Kidney (tissue), 14 donors: ENCODE data around the gene OTOP3. TPM values are rescaled to one million over a fixed set of nuclear protein-coding genes. Genes with fewer than 3 reads are reported as not detected.

ENCODE experiments used
- DNase-seq, 5 donors: peaks; one replicate each; pipeline ENCODE4 v3.0.0-alpha.2; 2013 to 2020
- FAIRE-seq: peaks from 2 replicates; lab custom pipeline; 2012; peaks lifted over from hg19 to GRCh38; lab: Jason Lieb, UNC
- H3K27ac ChIP-seq, 2 donors: one replicate each; pipeline ENCODE4 v1.7.0; 2013; ENCODE audit warnings: low read depth in 2 of 2, low read length in 2 of 2, inconsistent platforms in 1 of 2
- H3K27me3 ChIP-seq: one replicate; pipeline ENCODE4 v1.7.1; 2013; ENCODE audit warnings: low read length, inconsistent platforms; ENCODE audit not compliant: control insufficient read depth, insufficient read depth
- H3K36me3 ChIP-seq, 3 donors: one replicate each; pipeline versions ENCODE4 v1.7.0 to v1.7.1; 2013; ENCODE audit warnings: low read length in 3 of 3, control low read depth in 1 of 3, inconsistent platforms in 1 of 3; ENCODE audit not compliant: insufficient read depth in 3 of 3, control insufficient read depth in 2 of 3
- H3K4me1 ChIP-seq, 3 donors: one replicate each; pipeline versions ENCODE4 v1.7.0 to v1.7.1; 2013; ENCODE audit warnings: low read length in 3 of 3, inconsistent platforms in 1 of 3, low read depth in 1 of 3; ENCODE audit not compliant: control insufficient read depth in 2 of 3, insufficient read depth in 2 of 3
- H3K4me3 ChIP-seq, 3 donors: one replicate each; pipeline versions ENCODE4 v1.7.0 to v1.8.1; 2013; ENCODE audit warnings: low read length in 3 of 3, control low read depth in 1 of 3, inconsistent platforms in 1 of 3
- H3K9ac ChIP-seq, 3 donors: one replicate each; pipeline versions ENCODE4 v1.7.0 to v1.7.1; 2013; ENCODE audit warnings: low read length in 3 of 3, control low read depth in 1 of 3, inconsistent platforms in 1 of 3
- H3K9me3 ChIP-seq, 3 donors: one replicate each; pipeline versions ENCODE4 v1.7.0 to v1.7.1; 2013; ENCODE audit warnings: low read length in 3 of 3, control low read depth in 1 of 3, inconsistent platforms in 1 of 3; ENCODE audit not compliant: control insufficient read depth in 2 of 3, insufficient read depth in 1 of 3
- CTCF ChIP-seq: IDR thresholded peaks from 3 replicates; pipeline ENCODE4 v1.5.1; 2012; ENCODE audit warnings: mild to moderate bottlenecking, moderate library complexity, borderline replicate concordance; ENCODE audit not compliant: insufficient read depth; ENCODE audit errors: extremely low read depth
- intact Hi-C: fragments of 100-400 bp; cut with DNase I; formaldehyde crosslinking; loops from one replicate; pipeline ENCODE4 v1.11.1; 2022
- polyA plus RNA-seq: library from polyadenylated mRNA; stranded (reverse); fragments of 350-450 nt; fragmentation: Illumina TruSeq; extraction: RNeasy Lipid Tissue Mini Kit (QIAGEN cat#74804); gene quantifications from one replicate; pipeline ENCODE4 v1.2.3, GENCODE V29; 2014; ENCODE audit warnings: low read depth, low replicate concordance; ENCODE audit not compliant: insufficient read depth
- total RNA-seq: library from RNA; stranded (reverse); fragmentation: NEBNext Ultra II Directional; extraction: Animal tissue kit (Norgen Biotek cat#: 25700); gene quantifications from one replicate; pipeline ENCODE4 v1.2.1, GENCODE V29; 2021
- donor health status: control.
- donor health status: control.
- donor health status: control.
- donor health status: control.
- donor health status: control.
- donor health status: DM: yes; HTN: yes; CAD: no.
- donor health status: Normal renal cell carcinoma (clear cell type).

Gene OTOP3
- total and polyA plus RNA-seq, 2 donors from 2014 or later = not detected

GRCh38 chr17:74951680-74952421 is 16.2 kb downstream of the OTOP3 start:
- DNase-seq (peak in 1 of 5 donors; percentile 48), FAIRE-seq (no peak)
- TF ChIP-seq CTCF = no peak
- no peak overlapping the region for H3K9ac ChIP-seq
- no peak overlapping the region for H3K4me3 ChIP-seq
- no peaks in the 10 kb centered on the region for H3K4me1 ChIP-seq
- no peak overlapping the region for H3K27ac ChIP-seq
- H3K36me3 ChIP-seq = no peaks in the 10 kb centered on the region
- H3K27me3 ChIP-seq = no peaks in the 10 kb centered on the region
- intact Hi-C loops = no loop called here
- no peaks in the 10 kb centered on the region for H3K9me3 ChIP-seq

- no peaks in the 10 kb centered on the region for H3K27me3 ChIP-seq
- no peak for FAIRE-seq
- intact Hi-C loops = no loop called here
- no peak overlapping the region for H3K9ac ChIP-seq
- no peak for DNase-seq
- no peaks in the 10 kb centered on the region for H3K9me3 ChIP-seq
- H3K27ac ChIP-seq = no peak overlapping the region
- no peaks in the 10 kb centered on the region for H3K36me3 ChIP-seq
- no peak for TF ChIP-seq CTCF
- H3K4me3 ChIP-seq = no peak overlapping the region
- no peaks in the 10 kb centered on the region for H3K4me1 ChIP-seq
These were observed 16.9 kb downstream of the OTOP3 start for GRCh38 chr17:74952431-74953133.

- DNase-seq (no peak), FAIRE-seq (no peak)
- TF ChIP-seq CTCF = no peak
- no peak overlapping the region for H3K27ac ChIP-seq
- H3K4me3 ChIP-seq = no peak overlapping the region
- no peak overlapping the region for H3K9ac ChIP-seq
- H3K9me3 ChIP-seq = no peaks in the 10 kb centered on the region
- no peaks in the 10 kb centered on the region for H3K27me3 ChIP-seq
- intact Hi-C loops = no loop called here
- no peaks in the 10 kb centered on the region for H3K36me3 ChIP-seq
- no peaks in the 10 kb centered on the region for H3K4me1 ChIP-seq
These were observed 17.5 kb downstream of the OTOP3 start for GRCh38 chr17:74953134-74953687.
